Neural crest cell (in vitro differentiated cells): ENCODE measurements around the gene PEX11G. TPM values are rescaled to one million over a fixed set of nuclear protein-coding genes. Genes with fewer than 3 reads are reported as not detected.

Source experiments
- DNase-seq: peaks from one replicate; pipeline ENCODE4 v3.0.0; 2021; ENCODE audit warnings: low read depth, mixed read lengths, low spot score
- H3K27ac Mint-ChIP-seq: one replicate; pipeline ENCODE4 v1.8.0; 2021; ENCODE audit warnings: mild to moderate bottlenecking, mixed read lengths; ENCODE audit not compliant: unreplicated experiment
- H3K27me3 Mint-ChIP-seq: 2 replicates; pipeline ENCODE4 v1.8.0; 2021; ENCODE audit warnings: low read depth, mild to moderate bottlenecking, mixed read lengths
- H3K36me3 Mint-ChIP-seq: 2 replicates; pipeline ENCODE4 v1.8.0; 2021; ENCODE audit warnings: low read depth, mild to moderate bottlenecking, mixed read lengths
- H3K4me1 Mint-ChIP-seq: 2 replicates; pipeline ENCODE4 v1.8.0; 2021; ENCODE audit warnings: mixed read lengths
- H3K4me3 Mint-ChIP-seq: one replicate; pipeline ENCODE4 v1.8.0; 2021; ENCODE audit warnings: mild to moderate bottlenecking, mixed read lengths
- H3K9me3 Mint-ChIP-seq: 2 replicates; pipeline ENCODE4 v1.8.0; 2021; ENCODE audit warnings: mixed read lengths
- total RNA-seq: library from RNA; stranded (reverse); gene quantifications from 2 replicates; pipeline ENCODE4 v1.2.1, GENCODE V29; 2021
- TF ChIP-seq, protein P1 (sequence below): fragments of 200-600 bp; sonication (generic); conservative IDR thresholded peaks from 2 replicates; pipeline ENCODE4 v1.5.0; 2021; ENCODE audit warnings: antibody characterized with exemption, mild to moderate bottlenecking

PEX11G gene
- total RNA-seq, 1 donor from 2014 or later = 3.4 TPM

DNA sequence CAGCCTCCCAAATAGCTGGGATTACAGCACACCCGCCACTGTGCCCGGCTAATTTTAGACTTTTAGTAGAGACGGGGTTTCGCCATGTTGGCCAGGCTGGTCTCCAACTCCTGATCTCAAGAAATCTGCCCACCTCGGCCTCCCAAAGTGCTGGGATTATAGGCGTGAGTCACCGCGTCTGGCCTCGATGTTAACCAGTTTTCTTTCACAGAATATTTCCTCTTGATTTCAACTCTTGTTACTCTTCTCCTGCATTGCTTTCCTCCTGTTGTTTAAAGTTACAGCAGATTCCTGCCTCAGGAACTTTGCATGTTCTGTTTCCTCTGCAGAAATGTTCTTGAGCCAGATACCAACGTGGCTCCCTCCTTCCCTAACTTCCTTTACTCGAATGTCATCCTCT is 3.7 kb upstream of the PEX11G start:
- H3K27ac Mint-ChIP-seq = peak overlapping the region; percentile 59
- H3K4me3 Mint-ChIP-seq = no peak overlapping the region
- peaks cover 3% of the 10 kb centered on the region for H3K27me3 Mint-ChIP-seq
- no peaks in the 10 kb centered on the region for H3K36me3 Mint-ChIP-seq
- H3K9me3 Mint-ChIP-seq = no peaks in the 10 kb centered on the region
- peaks cover 37% of the 10 kb centered on the region for H3K4me1 Mint-ChIP-seq
- no peak for DNase-seq
- TF ChIP-seq, protein P1, sequence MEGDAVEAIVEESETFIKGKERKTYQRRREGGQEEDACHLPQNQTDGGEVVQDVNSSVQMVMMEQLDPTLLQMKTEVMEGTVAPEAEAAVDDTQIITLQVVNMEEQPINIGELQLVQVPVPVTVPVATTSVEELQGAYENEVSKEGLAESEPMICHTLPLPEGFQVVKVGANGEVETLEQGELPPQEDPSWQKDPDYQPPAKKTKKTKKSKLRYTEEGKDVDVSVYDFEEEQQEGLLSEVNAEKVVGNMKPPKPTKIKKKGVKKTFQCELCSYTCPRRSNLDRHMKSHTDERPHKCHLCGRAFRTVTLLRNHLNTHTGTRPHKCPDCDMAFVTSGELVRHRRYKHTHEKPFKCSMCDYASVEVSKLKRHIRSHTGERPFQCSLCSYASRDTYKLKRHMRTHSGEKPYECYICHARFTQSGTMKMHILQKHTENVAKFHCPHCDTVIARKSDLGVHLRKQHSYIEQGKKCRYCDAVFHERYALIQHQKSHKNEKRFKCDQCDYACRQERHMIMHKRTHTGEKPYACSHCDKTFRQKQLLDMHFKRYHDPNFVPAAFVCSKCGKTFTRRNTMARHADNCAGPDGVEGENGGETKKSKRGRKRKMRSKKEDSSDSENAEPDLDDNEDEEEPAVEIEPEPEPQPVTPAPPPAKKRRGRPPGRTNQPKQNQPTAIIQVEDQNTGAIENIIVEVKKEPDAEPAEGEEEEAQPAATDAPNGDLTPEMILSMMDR = no peak

DNA sequence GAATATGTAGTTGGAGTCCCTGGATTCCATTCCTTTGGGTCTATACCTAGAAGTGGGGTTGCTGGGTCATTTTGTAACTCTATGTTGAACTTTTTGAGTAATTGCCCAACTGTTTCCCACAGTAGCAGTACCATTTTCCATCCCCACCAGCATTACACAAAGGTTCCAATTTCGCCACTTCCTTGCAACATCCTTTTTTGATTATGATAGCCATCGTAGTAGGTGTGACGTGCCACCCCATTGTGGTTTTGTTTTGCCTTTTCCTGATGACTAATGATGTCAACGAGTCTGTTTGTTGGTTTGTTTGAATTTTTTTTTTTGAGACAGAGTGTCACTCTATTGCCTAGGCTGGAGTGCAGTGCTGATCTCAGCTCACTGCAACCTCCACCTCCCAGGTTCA is 3.3 kb upstream of the PEX11G start:
- no peak overlapping the region for H3K27ac Mint-ChIP-seq
- peaks cover 33% of the 10 kb centered on the region for H3K4me1 Mint-ChIP-seq
- no peaks in the 10 kb centered on the region for H3K27me3 Mint-ChIP-seq
- no peak overlapping the region for H3K4me3 Mint-ChIP-seq
- TF ChIP-seq, protein P1 = no peak
- H3K9me3 Mint-ChIP-seq = no peaks in the 10 kb centered on the region
- no peak for DNase-seq
- no peaks in the 10 kb centered on the region for H3K36me3 Mint-ChIP-seq

DNA sequence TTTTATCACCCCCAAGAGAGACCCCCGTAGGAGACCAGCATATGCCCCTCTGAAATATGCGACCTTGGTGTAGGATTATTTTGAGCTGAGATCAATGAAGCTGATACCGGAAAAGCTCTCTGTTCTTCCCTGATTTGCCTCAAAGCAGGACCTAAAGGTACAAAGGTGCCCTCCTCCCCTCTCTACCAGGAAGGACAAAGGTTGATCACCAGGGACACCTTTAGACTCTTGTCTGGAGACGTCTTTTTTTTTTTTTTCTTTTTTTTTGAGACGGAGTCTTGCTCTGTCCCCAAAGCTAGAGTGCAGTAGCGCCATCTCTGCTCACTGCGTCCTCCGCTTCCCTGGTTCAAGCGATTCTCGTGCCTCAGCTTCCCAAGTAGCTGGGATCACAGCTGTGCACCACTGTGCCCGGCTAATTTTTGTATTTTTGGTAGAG is 792 bp upstream of the PEX11G start:
- no peak for DNase-seq
- peak overlapping the region; percentile 68 for H3K4me3 Mint-ChIP-seq
- no peaks in the 10 kb centered on the region for H3K36me3 Mint-ChIP-seq
- no peaks in the 10 kb centered on the region for H3K9me3 Mint-ChIP-seq
- TF ChIP-seq, protein P1 = no peak
- no peaks in the 10 kb centered on the region for H3K27me3 Mint-ChIP-seq
- H3K4me1 Mint-ChIP-seq = peaks cover 20% of the 10 kb centered on the region
- peak overlapping the region; percentile 89 for H3K27ac Mint-ChIP-seq

DNA sequence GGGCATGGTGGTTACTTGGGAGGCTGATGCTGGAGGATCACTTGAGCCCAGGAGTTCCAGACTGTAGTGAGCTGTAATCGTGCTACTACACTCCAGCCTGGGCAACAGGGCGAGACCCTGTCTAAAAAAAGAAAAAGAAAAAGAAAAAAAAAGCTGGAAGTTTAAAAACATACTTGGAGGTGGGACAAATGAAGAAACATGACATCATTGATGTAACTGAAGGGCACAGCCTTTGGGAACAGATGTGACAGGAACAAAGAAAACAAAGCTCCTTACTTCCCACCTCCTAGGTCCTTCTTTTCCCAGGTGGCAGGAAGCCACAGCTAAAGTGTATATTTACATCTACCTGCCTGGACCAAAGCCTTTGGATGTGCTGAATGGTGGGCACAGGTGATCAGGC is 1.9 kb downstream of the PEX11G start:
- no peak overlapping the region for H3K4me3 Mint-ChIP-seq

DNA sequence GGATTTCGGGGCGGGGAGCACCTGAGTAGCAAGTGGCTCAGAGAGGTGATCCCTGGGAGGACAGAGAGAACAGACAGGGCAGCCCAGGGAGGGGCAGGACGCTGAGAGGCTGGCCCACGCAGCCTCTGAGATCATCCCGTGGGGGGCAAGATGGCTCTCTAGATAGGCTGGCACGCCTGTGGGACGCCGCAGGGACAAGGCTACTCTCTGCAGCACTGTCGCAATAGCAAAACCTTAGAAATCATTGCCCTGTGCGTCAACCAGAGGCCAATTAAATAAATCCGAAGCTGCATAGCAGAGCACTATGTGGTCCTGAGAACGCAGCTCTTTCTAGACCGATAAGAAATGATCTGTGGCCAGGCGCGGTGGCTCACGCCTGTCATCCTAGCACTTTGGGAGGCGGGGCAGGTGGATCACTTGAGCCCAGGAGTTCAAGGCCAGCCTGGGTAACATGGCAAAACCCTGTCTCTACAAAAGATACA is 5.1 kb downstream of the PEX11G start:
- Mint-ChIP-seq H3K4me3 (no peak overlapping the region), H3K4me1 (peaks cover 15% of the 10 kb centered on the region), H3K27me3 (no peaks in the 10 kb centered on the region), H3K9me3 (no peaks in the 10 kb centered on the region), H3K36me3 (no peaks in the 10 kb centered on the region), H3K27ac (no peak overlapping the region)
- TF ChIP-seq, protein P1 = no peak
- no peak for DNase-seq

More for the DNA sequence above, 1.9 kb downstream of the PEX11G start:
- no peaks in the 10 kb centered on the region for H3K27me3 Mint-ChIP-seq
- TF ChIP-seq, protein P1 = no peak
- H3K9me3 Mint-ChIP-seq = no peaks in the 10 kb centered on the region
- no peak for DNase-seq
- peaks cover 14% of the 10 kb centered on the region for H3K4me1 Mint-ChIP-seq
- no peaks in the 10 kb centered on the region for H3K36me3 Mint-ChIP-seq
- H3K27ac Mint-ChIP-seq = no peak overlapping the region
